ENCODE data around the gene FMO5.

Gene FMO5

GRCh38 chr1:147214325-147214724, 10.8 kb downstream of the FMO5 start:
- H3K4me3 ChIP-seq (ENCODE audit: low read length): no peak overlapping the region
- no peak for TF ChIP-seq CTCF (IDR thresholded peaks at IDR 0.05; ENCODE audit: insufficient read depth, low read depth, low read length, missing control alignments)
- DNase-seq (ENCODE audit: low read depth): no peak

- TF ChIP-seq CTCF (IDR thresholded peaks at IDR 0.05; ENCODE audit: insufficient read depth, low read depth, low read length, missing control alignments): no peak
- no peak overlapping the region for H3K4me3 ChIP-seq (ENCODE audit: low read length)
- no peak for DNase-seq (ENCODE audit: low read depth)
These were observed 11.9 kb downstream of the FMO5 start for GRCh38 chr1:147213271-147213670.

- DNase-seq (ENCODE audit: low read depth): no peak
- H3K4me3 ChIP-seq (ENCODE audit: low read length): no peak overlapping the region
- TF ChIP-seq CTCF (IDR thresholded peaks at IDR 0.05; ENCODE audit: insufficient read depth, low read depth, low read length, missing control alignments): no peak
These were observed 13.6 kb downstream of the FMO5 start for GRCh38 chr1:147211577-147211976.

- H3K4me3 ChIP-seq (ENCODE audit: low read length): no peak overlapping the region
- DNase-seq (ENCODE audit: low read depth): no peak
- TF ChIP-seq CTCF (IDR thresholded peaks at IDR 0.05; ENCODE audit: insufficient read depth, low read depth, low read length, missing control alignments): no peak
These were observed 14.2 kb downstream of the FMO5 start for GRCh38 chr1:147210987-147211386.

GRCh38 chr1:147209825-147210821, 15.0 kb downstream of the FMO5 start:
- H3K4me3 ChIP-seq (ENCODE audit: low read length): no peak overlapping the region
- TF ChIP-seq CTCF (IDR thresholded peaks at IDR 0.05; ENCODE audit: insufficient read depth, low read depth, low read length, missing control alignments): no peak
- no peak for DNase-seq (ENCODE audit: low read depth)

GRCh38 chr1:147208619-147209018, 16.5 kb downstream of the FMO5 start:
- no peak for TF ChIP-seq CTCF (IDR thresholded peaks at IDR 0.05; ENCODE audit: insufficient read depth, low read depth, low read length, missing control alignments)
- no peak for DNase-seq (ENCODE audit: low read depth)
- no peak overlapping the region for H3K4me3 ChIP-seq (ENCODE audit: low read length)
